OCI-LY7 (cell line): ENCODE data around the gene R3HDM4.

Experiments
- EZH2phosphoT487 ChIP-seq: fragments of 200-600 bp; sonication (generic); IDR thresholded peaks from 2 replicates; pipeline ENCODE4 v1.6.1; 2018; ENCODE audit warnings: low read depth, borderline replicate concordance, mild to moderate bottlenecking, mixed run types, antibody characterized with exemption, low read length, moderate library complexity, mixed read lengths
- TF ChIP-seq, protein P1 (sequence below): fragments of 200-600 bp; sonication (generic); conservative IDR thresholded peaks from 2 replicates; pipeline ENCODE4 v1.5.1; 2014; ENCODE audit warnings: mild to moderate bottlenecking, antibody characterized with exemption, low read length, moderate library complexity, mixed read lengths

DNA sequence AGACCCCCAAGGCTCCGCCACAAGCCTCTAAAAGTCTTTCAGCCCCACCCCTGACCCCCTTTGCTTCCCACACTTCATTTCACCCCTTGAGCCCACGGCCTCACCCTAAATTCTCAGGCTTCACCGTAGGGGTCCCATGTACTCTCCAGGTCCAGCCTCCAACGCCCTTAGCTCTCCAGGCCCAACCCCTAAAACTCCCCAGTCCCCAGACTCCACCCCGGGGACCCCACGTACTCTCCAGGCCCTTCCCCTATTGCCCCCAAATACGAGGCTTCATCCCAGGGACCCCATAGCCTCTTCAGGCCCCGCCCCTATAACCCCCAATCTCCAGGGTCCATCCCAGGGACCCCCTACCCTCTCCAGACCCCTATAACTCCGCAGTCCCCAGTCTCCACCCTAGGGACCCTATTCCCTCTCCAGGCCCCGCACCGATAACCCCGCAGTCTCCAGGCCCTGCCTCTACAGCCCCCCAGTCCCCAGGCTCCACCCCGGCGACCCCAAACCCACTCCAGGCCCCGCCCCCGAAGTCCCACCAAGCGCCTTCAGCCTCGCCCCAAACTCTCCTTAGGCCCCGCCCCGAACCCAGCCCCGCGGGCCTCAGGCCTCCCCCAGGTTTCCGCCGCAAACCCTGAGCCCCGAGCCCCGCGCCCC is 20.7 kb downstream of the R3HDM4 start:
- TF ChIP-seq, protein P1, sequence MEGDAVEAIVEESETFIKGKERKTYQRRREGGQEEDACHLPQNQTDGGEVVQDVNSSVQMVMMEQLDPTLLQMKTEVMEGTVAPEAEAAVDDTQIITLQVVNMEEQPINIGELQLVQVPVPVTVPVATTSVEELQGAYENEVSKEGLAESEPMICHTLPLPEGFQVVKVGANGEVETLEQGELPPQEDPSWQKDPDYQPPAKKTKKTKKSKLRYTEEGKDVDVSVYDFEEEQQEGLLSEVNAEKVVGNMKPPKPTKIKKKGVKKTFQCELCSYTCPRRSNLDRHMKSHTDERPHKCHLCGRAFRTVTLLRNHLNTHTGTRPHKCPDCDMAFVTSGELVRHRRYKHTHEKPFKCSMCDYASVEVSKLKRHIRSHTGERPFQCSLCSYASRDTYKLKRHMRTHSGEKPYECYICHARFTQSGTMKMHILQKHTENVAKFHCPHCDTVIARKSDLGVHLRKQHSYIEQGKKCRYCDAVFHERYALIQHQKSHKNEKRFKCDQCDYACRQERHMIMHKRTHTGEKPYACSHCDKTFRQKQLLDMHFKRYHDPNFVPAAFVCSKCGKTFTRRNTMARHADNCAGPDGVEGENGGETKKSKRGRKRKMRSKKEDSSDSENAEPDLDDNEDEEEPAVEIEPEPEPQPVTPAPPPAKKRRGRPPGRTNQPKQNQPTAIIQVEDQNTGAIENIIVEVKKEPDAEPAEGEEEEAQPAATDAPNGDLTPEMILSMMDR: no peak
- no peak for TF ChIP-seq EZH2phosphoT487
